Endodermal cell (in vitro differentiated cells): ENCODE data around the gene BTBD6. TPM values are rescaled to one million over a fixed set of nuclear protein-coding genes. Genes with fewer than 3 reads are reported as not detected.

ENCODE experiments used
- DNase-seq: peaks from one replicate; pipeline ENCODE4 v3.0.0-alpha.2; 2017
- H3K27ac ChIP-seq: 2 replicates; pipeline ENCODE4 v1.5.1; 2013; ENCODE audit warnings: mild to moderate bottlenecking, low read depth, low read length, moderate library complexity
- H3K27me3 ChIP-seq: 2 replicates; pipeline ENCODE4 v1.6.1; 2013; ENCODE audit warnings: mild to moderate bottlenecking, low read length, moderate library complexity; ENCODE audit not compliant: insufficient read depth, control insufficient read depth, poor library complexity, severe bottlenecking
- H3K36me3 ChIP-seq: 2 replicates; pipeline ENCODE4 v1.7.0; 2013; ENCODE audit warnings: mild to moderate bottlenecking, low read length, moderate library complexity; ENCODE audit not compliant: control insufficient read depth, insufficient read depth
- H3K4me1 ChIP-seq: one replicate; pipeline ENCODE4 v1.7.0; 2013; ENCODE audit warnings: low read length; ENCODE audit not compliant: control insufficient read depth, insufficient read depth
- H3K4me3 ChIP-seq: 2 replicates; pipeline ENCODE4 v1.5.1; 2013; ENCODE audit warnings: mild to moderate bottlenecking, low read length, moderate library complexity
- H3K9ac ChIP-seq: 2 replicates; pipeline ENCODE4 v1.6.1; 2013; ENCODE audit warnings: mild to moderate bottlenecking, low read length, moderate library complexity; ENCODE audit not compliant: poor library complexity, severe bottlenecking; ENCODE audit errors: extremely low read depth
- H3K9me3 ChIP-seq: 2 replicates; pipeline ENCODE4 v1.6.1; 2013; ENCODE audit warnings: mild to moderate bottlenecking, low read length, moderate library complexity; ENCODE audit not compliant: control insufficient read depth
- H3K27ac Mint-ChIP-seq: 2 replicates; pipeline ENCODE4 v1.8.0; 2020; ENCODE audit warnings: mixed read lengths
- H3K27me3 Mint-ChIP-seq: 2 replicates; pipeline ENCODE4 v1.8.0; 2021; ENCODE audit warnings: mild to moderate bottlenecking, mixed read lengths; ENCODE audit not compliant: insufficient read depth
- H3K36me3 Mint-ChIP-seq: 2 replicates; pipeline ENCODE4 v1.8.0; 2020; ENCODE audit warnings: low read depth, mixed read lengths
- H3K4me1 Mint-ChIP-seq: 2 replicates; pipeline ENCODE4 v1.8.0; 2020; ENCODE audit warnings: mixed read lengths
- H3K4me3 Mint-ChIP-seq: 2 replicates; pipeline ENCODE4 v1.8.0; 2020; ENCODE audit warnings: mild to moderate bottlenecking, moderate library complexity, mixed read lengths
- H3K9me3 Mint-ChIP-seq: 2 replicates; pipeline ENCODE4 v1.8.0; 2020; ENCODE audit warnings: mild to moderate bottlenecking, mixed read lengths
- WGBS, 2 experiments: methylation state at CpG; one replicate each; pipeline versions ENCODE4 v1.1.5 to v1.1.7; 2013; ENCODE audit warnings: missing lambda C conversion rate in 2 of 2, mixed read lengths in 1 of 2; ENCODE audit not compliant: insufficient coverage in 1 of 2, insufficient read length in 1 of 2; 5-methylcytosine and 5-hydroxymethylcytosine counted together
- total RNA-seq, 2 donors: library from RNA; stranded (reverse); fragmentation: NEBNext Ultra II Directional in 1 of 2; extraction: Animal tissue kit (Norgen Biotek cat#: 25700) in 1 of 2; gene quantifications; 2 replicates in 1 of 2; 3 replicates in 1 of 2; pipeline ENCODE4 v1.2.1, GENCODE V29; 2021
- TF ChIP-seq, protein P1 (sequence below): fragments of 200-600 bp; sonication (generic); conservative IDR thresholded peaks from 2 replicates; pipeline ENCODE4 v1.5.0; 2021; ENCODE audit warnings: antibody characterized with exemption, mild to moderate bottlenecking

The BTBD6 gene
- total RNA-seq, 2 donors from 2014 or later: 21.8 to 26.9 TPM

- Mint-ChIP-seq H3K9me3 (no peaks in the 10 kb centered on the region), H3K4me1 (peaks cover 2% of the 10 kb centered on the region), H3K27me3 (no peaks in the 10 kb centered on the region), H3K36me3 (peaks cover 62% of the 10 kb centered on the region), H3K4me3 (no peak overlapping the region), H3K27ac (no peak overlapping the region)
- H3K36me3 ChIP-seq: peaks cover 45% of the 10 kb centered on the region
- WGBS, 2 experiments: 92 to 99% methylated on average over 24 to 29 of the region's 29 CpGs
- H3K9me3 ChIP-seq: no peaks in the 10 kb centered on the region
- DNase-seq: no peak
- H3K4me3 ChIP-seq: no peak overlapping the region
- no peaks in the 10 kb centered on the region for H3K4me1 ChIP-seq
- H3K27me3 ChIP-seq: no peaks in the 10 kb centered on the region
- H3K27ac ChIP-seq: no peak overlapping the region
- H3K9ac ChIP-seq: no peak overlapping the region
- TF ChIP-seq, protein P1, sequence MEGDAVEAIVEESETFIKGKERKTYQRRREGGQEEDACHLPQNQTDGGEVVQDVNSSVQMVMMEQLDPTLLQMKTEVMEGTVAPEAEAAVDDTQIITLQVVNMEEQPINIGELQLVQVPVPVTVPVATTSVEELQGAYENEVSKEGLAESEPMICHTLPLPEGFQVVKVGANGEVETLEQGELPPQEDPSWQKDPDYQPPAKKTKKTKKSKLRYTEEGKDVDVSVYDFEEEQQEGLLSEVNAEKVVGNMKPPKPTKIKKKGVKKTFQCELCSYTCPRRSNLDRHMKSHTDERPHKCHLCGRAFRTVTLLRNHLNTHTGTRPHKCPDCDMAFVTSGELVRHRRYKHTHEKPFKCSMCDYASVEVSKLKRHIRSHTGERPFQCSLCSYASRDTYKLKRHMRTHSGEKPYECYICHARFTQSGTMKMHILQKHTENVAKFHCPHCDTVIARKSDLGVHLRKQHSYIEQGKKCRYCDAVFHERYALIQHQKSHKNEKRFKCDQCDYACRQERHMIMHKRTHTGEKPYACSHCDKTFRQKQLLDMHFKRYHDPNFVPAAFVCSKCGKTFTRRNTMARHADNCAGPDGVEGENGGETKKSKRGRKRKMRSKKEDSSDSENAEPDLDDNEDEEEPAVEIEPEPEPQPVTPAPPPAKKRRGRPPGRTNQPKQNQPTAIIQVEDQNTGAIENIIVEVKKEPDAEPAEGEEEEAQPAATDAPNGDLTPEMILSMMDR: no peak
Measured at GRCh38 chr14:105220699-105221597, 27.4 kb upstream of the BTBD6 start.

DNA sequence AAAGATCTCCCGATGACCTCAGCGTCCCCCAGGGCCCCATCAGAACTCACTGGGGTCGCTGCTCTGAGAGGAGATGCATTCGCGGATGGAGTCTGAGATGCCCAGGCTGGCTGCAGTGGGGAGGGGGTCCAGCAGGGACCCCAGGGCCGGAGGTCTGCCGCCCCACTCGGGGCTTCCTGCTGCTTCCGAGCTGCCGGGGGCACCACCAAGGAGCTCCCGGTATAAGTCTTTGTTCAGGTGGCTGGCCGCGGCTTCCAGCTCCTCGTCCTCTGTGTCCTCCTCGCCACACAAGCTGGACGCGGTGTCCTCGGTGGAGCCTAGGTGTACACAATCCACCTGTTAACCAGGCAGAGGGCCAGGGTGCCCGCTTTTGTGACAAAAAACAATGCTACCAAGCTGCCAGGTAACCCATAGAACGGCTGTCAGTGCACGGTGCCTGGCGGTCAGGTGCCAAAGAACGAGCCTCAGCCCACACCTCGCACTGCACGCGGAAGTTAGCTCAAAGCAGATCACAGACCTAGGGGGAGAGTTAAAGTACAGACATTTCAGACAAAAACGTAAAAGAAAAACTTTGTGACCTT, 26.6 kb upstream of the BTBD6 start:
- Histone ChIP-seq H3K27me3 (no peaks in the 10 kb centered on the region), H3K36me3 (peaks cover 53% of the 10 kb centered on the region), H3K4me1 (no peaks in the 10 kb centered on the region), H3K9ac (no peak overlapping the region), H3K27ac (no peak overlapping the region), H3K4me3 (no peak overlapping the region), H3K9me3 (no peaks in the 10 kb centered on the region)
- H3K27ac Mint-ChIP-seq: no peak overlapping the region
- H3K27me3 Mint-ChIP-seq: no peaks in the 10 kb centered on the region
- peaks cover 64% of the 10 kb centered on the region for H3K36me3 Mint-ChIP-seq
- TF ChIP-seq, protein P1: no peak
- no peak for DNase-seq
- no peak overlapping the region for H3K4me3 Mint-ChIP-seq
- WGBS, 2 experiments: 94 to 97% methylated on average over 27 of the region's 27 CpGs
- no peaks in the 10 kb centered on the region for H3K9me3 Mint-ChIP-seq
- H3K4me1 Mint-ChIP-seq: peaks cover 2% of the 10 kb centered on the region

GRCh38 chr14:105223260-105223659, 25.1 kb upstream of the BTBD6 start:
- H3K27me3 Mint-ChIP-seq: no peaks in the 10 kb centered on the region
- H3K4me3 ChIP-seq: no peak overlapping the region
- H3K4me3 Mint-ChIP-seq: no peak overlapping the region
- H3K9me3 ChIP-seq: no peaks in the 10 kb centered on the region
- DNase-seq: no peak
- H3K9ac ChIP-seq: no peak overlapping the region
- WGBS, 2 experiments: 95% methylated on average over 14 to 16 of the region's 16 CpGs
- peaks cover 2% of the 10 kb centered on the region for H3K4me1 Mint-ChIP-seq
- no peaks in the 10 kb centered on the region for H3K4me1 ChIP-seq
- no peak overlapping the region for H3K27ac ChIP-seq
- peaks cover 53% of the 10 kb centered on the region for H3K36me3 ChIP-seq
- TF ChIP-seq, protein P1: no peak
- H3K9me3 Mint-ChIP-seq: no peaks in the 10 kb centered on the region
- H3K27ac Mint-ChIP-seq: no peak overlapping the region
- no peaks in the 10 kb centered on the region for H3K27me3 ChIP-seq
- H3K36me3 Mint-ChIP-seq: peaks cover 62% of the 10 kb centered on the region
